Measurements from ENCODE around the gene RBCK1. TPM values are rescaled to one million over a fixed set of nuclear protein-coding genes. Genes with fewer than 3 reads are reported as not detected.

Gene RBCK1
- total RNA-seq, 4 donors from 2014 or later, result 75.7 to 85.6 (median 80.7) TPM

DNA sequence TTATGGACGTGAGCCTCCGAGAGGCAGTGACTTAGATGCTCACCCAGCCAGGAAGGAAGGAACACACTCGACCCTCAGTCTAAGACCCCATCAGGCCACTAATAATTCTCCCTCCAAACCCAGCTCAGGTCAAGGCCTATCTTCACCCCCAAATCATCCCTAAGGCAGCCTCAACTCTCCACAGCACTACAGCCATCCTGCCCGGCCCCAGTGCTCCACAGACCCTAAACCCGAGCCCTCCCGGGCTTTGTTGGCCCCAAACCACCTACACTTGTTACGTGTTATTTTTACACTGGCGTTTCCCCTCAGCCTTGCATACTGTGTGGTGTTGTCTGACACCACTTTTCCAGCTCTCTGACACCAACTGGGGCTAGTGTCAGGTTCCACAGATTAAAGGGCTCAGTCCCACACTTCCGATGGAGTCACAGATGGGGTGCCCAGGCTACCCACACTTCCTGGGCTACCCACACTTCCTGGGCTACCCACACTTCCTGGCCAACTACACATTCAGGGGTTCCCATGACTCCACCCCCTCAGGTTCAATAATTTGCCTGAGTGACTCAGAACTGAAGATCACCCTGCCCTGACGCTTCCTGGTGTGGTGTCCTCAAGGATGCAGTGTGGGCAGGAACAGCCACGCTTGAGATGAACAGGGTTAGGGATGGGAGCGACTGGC is 25.3 kb downstream of the RBCK1 start:
- Histone ChIP-seq H3K4me1 (peaks cover 0 to 10% (median 5%) of the 10 kb centered on the region in 4 donors), H3K27me3 (no peaks in the 10 kb centered on the region), H3K4me3 (no peak overlapping the region), H3K9me3 (no peaks in the 10 kb centered on the region), H3K36me3 (peaks cover 48 to 94% (median 90%) of the 10 kb centered on the region in 4 donors), H3K27ac (replicated peaks in 1 of 4) (no peak overlapping the region)
- DNase-seq (ENCODE audit: extremely low spot score), result no peak
- TF ChIP-seq POLR2AphosphoS5 (IDR thresholded peaks at IDR 0.05), result no peak
- TF ChIP-seq, protein P1, sequence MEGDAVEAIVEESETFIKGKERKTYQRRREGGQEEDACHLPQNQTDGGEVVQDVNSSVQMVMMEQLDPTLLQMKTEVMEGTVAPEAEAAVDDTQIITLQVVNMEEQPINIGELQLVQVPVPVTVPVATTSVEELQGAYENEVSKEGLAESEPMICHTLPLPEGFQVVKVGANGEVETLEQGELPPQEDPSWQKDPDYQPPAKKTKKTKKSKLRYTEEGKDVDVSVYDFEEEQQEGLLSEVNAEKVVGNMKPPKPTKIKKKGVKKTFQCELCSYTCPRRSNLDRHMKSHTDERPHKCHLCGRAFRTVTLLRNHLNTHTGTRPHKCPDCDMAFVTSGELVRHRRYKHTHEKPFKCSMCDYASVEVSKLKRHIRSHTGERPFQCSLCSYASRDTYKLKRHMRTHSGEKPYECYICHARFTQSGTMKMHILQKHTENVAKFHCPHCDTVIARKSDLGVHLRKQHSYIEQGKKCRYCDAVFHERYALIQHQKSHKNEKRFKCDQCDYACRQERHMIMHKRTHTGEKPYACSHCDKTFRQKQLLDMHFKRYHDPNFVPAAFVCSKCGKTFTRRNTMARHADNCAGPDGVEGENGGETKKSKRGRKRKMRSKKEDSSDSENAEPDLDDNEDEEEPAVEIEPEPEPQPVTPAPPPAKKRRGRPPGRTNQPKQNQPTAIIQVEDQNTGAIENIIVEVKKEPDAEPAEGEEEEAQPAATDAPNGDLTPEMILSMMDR (IDR thresholded peaks at IDR 0.05), result no peak
- no peak for TF ChIP-seq POLR2A (IDR thresholded peaks at IDR 0.05; ENCODE audit: low read depth)
- no peak for TF ChIP-seq EP300 (IDR thresholded peaks at IDR 0.05)
- 68% methylated on average over 12 of the region's 12 CpGs for WGBS
- intact Hi-C loops (cut with DNase I), result no loop called here

DNA sequence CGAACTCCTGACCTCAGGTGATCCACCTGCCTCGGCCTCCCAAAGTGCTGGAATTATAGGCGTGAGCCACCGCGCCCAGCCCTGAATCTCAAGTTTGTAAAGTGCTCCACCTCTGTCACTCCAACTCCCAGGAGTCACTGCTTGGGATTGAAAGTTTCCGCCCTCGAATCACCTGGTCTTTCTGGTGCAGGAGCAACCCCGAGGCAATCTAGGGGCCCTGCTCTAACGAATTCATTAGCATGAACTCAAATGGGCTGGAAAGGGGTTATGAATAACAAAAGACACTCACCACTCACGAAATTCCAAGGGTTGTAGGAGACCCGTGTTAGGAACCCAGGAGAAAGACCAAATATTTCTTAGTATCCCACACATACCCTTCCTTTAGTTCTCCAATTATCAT is 26.1 kb downstream of the RBCK1 start:
- Histone ChIP-seq H3K27ac (replicated peaks in 1 of 4) (no peak overlapping the region), H3K36me3 (peaks cover 56 to 94% (median 90%) of the 10 kb centered on the region in 4 donors), H3K4me1 (peaks cover 0 to 12% (median 7%) of the 10 kb centered on the region in 4 donors), H3K9me3 (no peaks in the 10 kb centered on the region), H3K4me3 (no peak overlapping the region), H3K27me3 (no peaks in the 10 kb centered on the region)
- DNase-seq (ENCODE audit: extremely low spot score), result no peak
- 76% methylated on average over 11 of the region's 11 CpGs for WGBS
- no peak for TF ChIP-seq POLR2A (IDR thresholded peaks at IDR 0.05; ENCODE audit: low read depth)
- TF ChIP-seq POLR2AphosphoS5 (IDR thresholded peaks at IDR 0.05), result no peak
- TF ChIP-seq, protein P1 (IDR thresholded peaks at IDR 0.05), result no peak
- TF ChIP-seq EP300 (IDR thresholded peaks at IDR 0.05), result no peak
- intact Hi-C loops (cut with DNase I), result no loop called here

DNA sequence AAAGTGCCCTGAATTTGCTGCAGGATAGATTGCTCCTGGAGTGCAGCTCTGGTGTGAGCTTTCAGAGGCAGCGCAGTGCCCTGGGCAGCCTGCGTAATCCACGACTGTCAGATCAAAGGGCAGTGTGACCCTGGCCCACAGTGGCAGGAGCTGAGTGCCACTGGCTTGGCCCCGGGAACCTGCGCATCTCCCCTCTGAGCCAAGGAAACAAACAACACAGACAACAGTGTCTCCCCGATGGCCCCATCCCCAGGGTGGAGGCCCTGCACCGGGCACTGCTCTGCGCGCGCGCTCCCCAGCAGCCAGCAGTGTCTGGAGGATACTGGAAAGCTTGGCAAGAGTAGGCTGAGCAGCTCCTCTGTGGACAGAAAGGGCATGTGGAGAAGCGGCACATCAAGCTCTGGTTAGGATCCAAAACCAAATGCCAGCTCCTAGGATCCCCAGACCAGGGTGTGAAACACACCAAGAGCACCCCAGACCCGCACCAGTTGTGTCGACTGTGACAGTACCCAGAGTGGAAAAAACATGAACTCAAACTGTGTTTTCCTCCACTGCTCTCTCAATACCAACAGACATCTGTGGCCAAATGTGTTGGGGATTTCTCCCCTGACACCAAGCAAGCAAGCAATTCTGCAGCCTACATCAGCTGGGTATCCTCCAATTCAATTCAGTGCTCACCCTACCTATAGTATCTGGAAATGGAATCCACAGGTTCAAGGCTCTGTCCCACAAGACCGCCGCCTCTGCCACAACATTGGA is 26.7 kb downstream of the RBCK1 start:
- TF ChIP-seq POLR2A (IDR thresholded peaks at IDR 0.05; ENCODE audit: low read depth) (no peak), POLR2AphosphoS5 (IDR thresholded peaks at IDR 0.05) (no peak), EP300 (IDR thresholded peaks at IDR 0.05) (no peak)
- TF ChIP-seq, protein P1 (IDR thresholded peaks at IDR 0.05), result no peak
- Histone ChIP-seq H3K27me3 (no peaks in the 10 kb centered on the region), H3K9me3 (no peaks in the 10 kb centered on the region), H3K27ac (replicated peaks in 1 of 4) (no peak overlapping the region), H3K36me3 (peaks cover 62 to 94% (median 90%) of the 10 kb centered on the region in 4 donors), H3K4me1 (peaks cover 0 to 12% (median 7%) of the 10 kb centered on the region in 4 donors), H3K4me3 (no peak overlapping the region)
- whole genome bisulfite sequencing, result 91% methylated on average over 10 of the region's 16 CpGs
- DNase-seq (ENCODE audit: extremely low spot score), result no peak
- intact Hi-C loops (cut with DNase I), result no loop called here

DNA sequence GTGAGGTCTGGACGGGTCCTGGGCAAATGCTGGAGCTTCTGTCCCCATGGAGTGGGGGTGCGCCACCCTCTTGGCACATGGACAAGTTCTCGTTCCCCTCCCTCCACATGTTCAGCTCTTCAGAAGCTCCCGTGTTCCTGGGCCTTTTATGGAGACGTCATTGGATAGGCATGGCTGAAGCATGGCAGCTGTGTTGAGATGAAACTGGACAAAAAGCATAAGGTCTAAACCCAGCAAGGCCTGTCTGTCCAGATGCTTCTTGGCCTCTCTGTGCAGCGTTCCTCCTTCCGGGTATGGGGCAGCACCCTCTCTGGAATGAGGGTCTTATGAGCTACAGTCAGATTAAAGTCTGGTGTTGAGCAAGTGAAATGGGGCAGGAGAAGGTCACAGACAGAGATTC is 27.5 kb downstream of the RBCK1 start:
- intact Hi-C loops (cut with DNase I), result no loop called here
- Histone ChIP-seq H3K9me3 (no peaks in the 10 kb centered on the region), H3K4me1 (peaks cover 0 to 12% (median 7%) of the 10 kb centered on the region in 4 donors), H3K27me3 (no peaks in the 10 kb centered on the region), H3K4me3 (no peak overlapping the region), H3K36me3 (peaks cover 65 to 94% (median 90%) of the 10 kb centered on the region in 4 donors), H3K27ac (replicated peaks in 1 of 4) (no peak overlapping the region)
- no peak for TF ChIP-seq EP300 (IDR thresholded peaks at IDR 0.05)
- DNase-seq (ENCODE audit: extremely low spot score), result no peak
- 72% methylated on average over 7 of the region's 7 CpGs for WGBS

DNA sequence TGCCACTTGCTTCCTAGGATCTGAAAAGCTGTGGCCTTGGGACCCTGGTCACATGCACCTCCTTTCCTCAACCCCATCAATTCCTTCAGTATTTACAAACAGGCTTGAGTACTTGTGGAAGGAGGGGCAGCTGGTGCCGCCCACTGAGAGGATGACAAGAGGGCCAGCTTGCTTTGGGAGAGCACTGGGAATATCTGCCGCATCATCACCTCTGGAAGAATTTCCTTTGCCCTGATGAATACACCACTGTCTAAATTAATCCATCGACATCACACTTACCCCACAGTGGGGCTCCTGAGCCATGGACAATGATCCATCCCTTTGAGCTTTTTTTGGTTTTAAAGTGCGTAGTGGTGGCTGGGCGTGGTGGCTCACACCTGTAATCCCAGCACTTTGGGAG is 28.4 kb downstream of the RBCK1 start:
- TF ChIP-seq, protein P1 (IDR thresholded peaks at IDR 0.05), result no peak
- TF ChIP-seq POLR2A (IDR thresholded peaks at IDR 0.05; ENCODE audit: low read depth), result no peak
- no peak for TF ChIP-seq POLR2AphosphoS5 (IDR thresholded peaks at IDR 0.05)
- no peak for TF ChIP-seq EP300 (IDR thresholded peaks at IDR 0.05)
- no peak for DNase-seq (ENCODE audit: extremely low spot score)
- Histone ChIP-seq H3K27ac (replicated peaks in 1 of 4) (no peak overlapping the region), H3K4me3 (no peak overlapping the region), H3K4me1 (peaks cover 0 to 12% (median 4%) of the 10 kb centered on the region in 4 donors), H3K27me3 (no peaks in the 10 kb centered on the region), H3K36me3 (peaks cover 68 to 94% (median 90%) of the 10 kb centered on the region in 4 donors), H3K9me3 (no peaks in the 10 kb centered on the region)
- intact Hi-C loops (cut with DNase I), result no loop called here
- WGBS, result 94% methylated on average over 5 of the region's 5 CpGs

Measured in esophagus muscularis mucosa (tissue), 4 donors.